ENCODE measurements around the gene SRSF6. TPM values are rescaled to one million over a fixed set of nuclear protein-coding genes. Genes with fewer than 3 reads are reported as not detected.
A peak's percentile ranks its signal among the peaks of the same experiment; 100 is the strongest.
"Not testable (repeated sequence)": the region's sequence is repeated elsewhere in the genome, so short reads cannot be mapped to it uniquely, and the experiment has no call there.

The SRSF6 gene
- total RNA-seq, 1 donor from 2014 or later: 42.9 TPM

DNA sequence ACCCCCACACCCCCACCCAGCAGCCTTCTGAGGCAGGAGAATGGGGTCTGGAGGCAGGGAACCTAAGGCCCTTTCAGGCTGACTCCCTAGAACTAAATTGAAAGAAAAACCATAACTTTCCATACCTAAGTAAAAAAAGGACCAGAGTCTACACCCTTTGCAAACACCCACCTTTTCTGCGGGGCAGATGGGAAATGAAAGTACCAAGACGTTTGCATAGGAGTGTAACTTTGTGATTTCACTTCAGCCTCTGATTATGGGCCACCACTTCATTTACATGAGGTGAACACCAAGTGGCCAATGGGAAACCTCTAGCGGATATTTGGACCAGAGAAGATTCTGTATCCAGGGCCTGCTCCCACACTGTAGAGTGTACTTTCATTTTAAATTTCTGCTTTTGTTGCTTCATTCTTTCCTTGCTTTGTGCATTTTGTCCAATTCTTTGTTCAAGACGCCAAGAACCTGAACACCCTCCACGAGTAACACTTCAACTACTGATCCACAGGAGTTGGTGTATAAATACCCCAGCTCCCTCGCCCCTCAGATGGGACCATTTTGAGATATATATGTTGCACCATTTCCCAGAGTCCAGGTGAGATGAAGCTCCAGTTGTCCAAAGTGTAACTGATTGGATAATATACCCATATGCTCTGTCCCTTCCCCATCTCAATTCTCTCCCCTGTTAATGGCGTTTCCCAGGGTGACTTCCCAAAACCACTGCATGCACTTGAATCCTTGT is 18.9 kb upstream of the SRSF6 start:
- no peak overlapping the region for H3K4me3 ChIP-seq (ENCODE audit: low read depth, low read length)
- no peak for DNase-seq (ENCODE audit: low read depth)
- TF ChIP-seq, protein P1, sequence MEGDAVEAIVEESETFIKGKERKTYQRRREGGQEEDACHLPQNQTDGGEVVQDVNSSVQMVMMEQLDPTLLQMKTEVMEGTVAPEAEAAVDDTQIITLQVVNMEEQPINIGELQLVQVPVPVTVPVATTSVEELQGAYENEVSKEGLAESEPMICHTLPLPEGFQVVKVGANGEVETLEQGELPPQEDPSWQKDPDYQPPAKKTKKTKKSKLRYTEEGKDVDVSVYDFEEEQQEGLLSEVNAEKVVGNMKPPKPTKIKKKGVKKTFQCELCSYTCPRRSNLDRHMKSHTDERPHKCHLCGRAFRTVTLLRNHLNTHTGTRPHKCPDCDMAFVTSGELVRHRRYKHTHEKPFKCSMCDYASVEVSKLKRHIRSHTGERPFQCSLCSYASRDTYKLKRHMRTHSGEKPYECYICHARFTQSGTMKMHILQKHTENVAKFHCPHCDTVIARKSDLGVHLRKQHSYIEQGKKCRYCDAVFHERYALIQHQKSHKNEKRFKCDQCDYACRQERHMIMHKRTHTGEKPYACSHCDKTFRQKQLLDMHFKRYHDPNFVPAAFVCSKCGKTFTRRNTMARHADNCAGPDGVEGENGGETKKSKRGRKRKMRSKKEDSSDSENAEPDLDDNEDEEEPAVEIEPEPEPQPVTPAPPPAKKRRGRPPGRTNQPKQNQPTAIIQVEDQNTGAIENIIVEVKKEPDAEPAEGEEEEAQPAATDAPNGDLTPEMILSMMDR (conservative IDR thresholded peaks at IDR 0.05; ENCODE audit: low read depth, low read length): no peak

DNA sequence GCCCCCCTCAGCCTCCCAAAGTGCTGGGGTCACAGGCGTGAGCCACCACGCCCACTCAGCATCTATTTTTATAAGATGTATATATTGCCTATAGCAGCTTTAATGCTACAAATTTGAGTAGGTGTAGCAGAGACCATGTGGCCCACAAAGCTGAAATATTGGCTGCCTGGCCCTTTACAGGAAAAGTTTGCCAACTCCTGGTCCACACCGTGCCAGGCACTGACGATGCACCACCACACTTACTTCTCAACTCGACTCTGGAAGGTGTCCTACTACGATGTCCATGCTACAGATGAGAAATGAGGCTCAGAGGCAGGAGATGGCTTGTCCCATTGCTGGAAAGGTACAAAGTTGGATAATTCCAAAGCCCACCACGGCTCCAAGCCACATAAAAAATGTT is 17.2 kb upstream of the SRSF6 start:
- DNase-seq (ENCODE audit: low read depth): no peak
- TF ChIP-seq, protein P1 (conservative IDR thresholded peaks at IDR 0.05; ENCODE audit: low read depth, low read length): no peak
- no peak overlapping the region for H3K4me3 ChIP-seq (ENCODE audit: low read depth, low read length)

DNA sequence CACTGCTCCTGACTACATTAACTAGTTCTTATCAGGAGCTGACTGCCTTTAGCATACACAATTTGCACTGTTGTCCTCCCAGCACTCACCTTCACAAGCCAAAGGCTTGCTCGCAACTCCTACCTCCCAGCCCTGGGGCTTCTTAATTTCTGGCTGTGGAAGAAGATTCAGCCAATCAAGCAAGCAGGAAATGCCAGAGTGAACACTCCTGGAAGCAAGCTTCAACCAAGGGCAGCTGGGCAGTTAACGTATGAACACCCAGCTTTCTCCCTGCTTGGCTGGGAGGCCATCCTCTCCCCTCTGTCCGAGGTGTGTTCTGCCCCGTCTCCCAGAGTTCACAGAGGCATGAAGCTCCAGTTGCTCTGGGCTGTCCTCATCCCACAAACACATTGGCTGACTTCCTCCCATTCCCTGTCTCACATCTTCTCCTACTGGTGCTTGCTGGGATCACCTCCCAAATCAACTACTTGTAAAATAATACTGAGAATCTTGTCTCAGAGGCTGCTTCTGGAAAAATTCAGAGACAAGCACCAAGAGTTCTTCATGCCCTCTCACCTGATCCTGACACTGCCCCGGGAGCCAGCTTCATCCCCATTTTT is 15.3 kb upstream of the SRSF6 start:
- TF ChIP-seq, protein P1 (conservative IDR thresholded peaks at IDR 0.05; ENCODE audit: low read depth, low read length): peak; percentile 28
- no peak for DNase-seq (ENCODE audit: low read depth)
- H3K4me3 ChIP-seq (ENCODE audit: low read depth, low read length): no peak overlapping the region

DNA sequence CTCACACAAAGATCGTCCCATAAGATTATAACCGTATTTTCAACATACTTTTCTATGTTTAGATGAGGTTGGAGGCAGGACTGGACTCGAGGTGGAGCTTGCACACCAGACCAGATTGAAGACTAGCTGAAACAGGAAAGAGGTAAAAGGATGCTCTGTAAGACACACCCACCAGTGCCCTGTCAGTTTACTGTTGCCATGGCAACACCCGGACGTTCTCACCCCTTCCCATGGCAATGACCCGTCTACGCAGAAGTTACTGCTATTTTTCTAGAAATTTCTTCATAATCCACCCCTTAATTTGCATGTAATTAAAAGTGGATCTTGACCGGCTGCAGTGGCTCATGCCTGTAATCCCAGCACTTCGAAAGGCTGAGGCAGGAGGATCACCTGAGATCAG is 13.6 kb upstream of the SRSF6 start:
- TF ChIP-seq, protein P1 (conservative IDR thresholded peaks at IDR 0.05; ENCODE audit: low read depth, low read length): no peak
- DNase-seq (ENCODE audit: low read depth): no peak
- H3K4me3 ChIP-seq (ENCODE audit: low read depth, low read length): no peak overlapping the region

DNA sequence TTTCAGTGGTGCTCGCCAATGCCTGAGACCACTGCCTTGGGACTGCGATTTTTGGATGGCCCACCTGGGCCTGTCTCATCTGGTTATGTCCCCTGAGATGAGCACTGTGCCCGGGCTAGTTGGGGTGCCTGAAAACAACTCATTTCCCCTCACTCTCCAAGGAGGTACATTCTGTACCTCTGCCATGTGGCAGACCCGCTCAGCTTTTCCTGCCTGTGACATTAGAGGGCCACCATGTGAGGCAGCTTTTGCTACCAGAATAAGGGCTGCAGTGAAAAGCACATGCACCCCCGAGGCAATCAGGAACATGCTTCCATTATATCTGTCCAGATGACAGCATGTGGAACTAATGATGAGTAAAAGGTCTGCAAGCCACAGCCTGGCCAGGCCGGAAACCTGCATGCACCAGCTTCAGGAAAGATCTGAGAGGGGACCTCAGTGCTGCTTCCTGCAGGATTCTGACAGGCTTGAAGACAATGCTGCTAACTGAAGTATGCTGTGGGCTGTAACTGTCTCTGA is 11.3 kb upstream of the SRSF6 start:
- no peak for DNase-seq (ENCODE audit: low read depth)

DNA sequence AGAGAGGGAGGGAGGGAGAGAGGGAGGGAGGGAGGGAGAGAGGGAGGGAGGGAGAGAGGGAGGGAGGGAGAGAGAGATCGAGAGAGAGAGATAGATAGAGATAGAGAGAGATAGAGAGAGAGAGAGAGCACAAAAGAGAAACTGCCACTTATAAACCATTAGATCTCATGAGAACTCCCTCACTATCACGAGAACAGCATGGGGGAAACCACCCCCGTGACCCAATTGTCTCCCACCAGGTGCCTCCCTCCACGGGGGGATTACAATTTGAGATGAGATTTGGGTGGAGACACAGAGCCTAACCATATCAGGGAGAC is 9.3 kb upstream of the SRSF6 start:
- not testable (repeated sequence) for H3K4me3 ChIP-seq (ENCODE audit: low read depth, low read length); DNase-seq (ENCODE audit: low read depth)

More for the DNA sequence above, 11.3 kb upstream of the SRSF6 start:
- H3K4me3 ChIP-seq (ENCODE audit: low read depth, low read length): no peak overlapping the region
- TF ChIP-seq, protein P1 (conservative IDR thresholded peaks at IDR 0.05; ENCODE audit: low read depth, low read length): no peak

DNA sequence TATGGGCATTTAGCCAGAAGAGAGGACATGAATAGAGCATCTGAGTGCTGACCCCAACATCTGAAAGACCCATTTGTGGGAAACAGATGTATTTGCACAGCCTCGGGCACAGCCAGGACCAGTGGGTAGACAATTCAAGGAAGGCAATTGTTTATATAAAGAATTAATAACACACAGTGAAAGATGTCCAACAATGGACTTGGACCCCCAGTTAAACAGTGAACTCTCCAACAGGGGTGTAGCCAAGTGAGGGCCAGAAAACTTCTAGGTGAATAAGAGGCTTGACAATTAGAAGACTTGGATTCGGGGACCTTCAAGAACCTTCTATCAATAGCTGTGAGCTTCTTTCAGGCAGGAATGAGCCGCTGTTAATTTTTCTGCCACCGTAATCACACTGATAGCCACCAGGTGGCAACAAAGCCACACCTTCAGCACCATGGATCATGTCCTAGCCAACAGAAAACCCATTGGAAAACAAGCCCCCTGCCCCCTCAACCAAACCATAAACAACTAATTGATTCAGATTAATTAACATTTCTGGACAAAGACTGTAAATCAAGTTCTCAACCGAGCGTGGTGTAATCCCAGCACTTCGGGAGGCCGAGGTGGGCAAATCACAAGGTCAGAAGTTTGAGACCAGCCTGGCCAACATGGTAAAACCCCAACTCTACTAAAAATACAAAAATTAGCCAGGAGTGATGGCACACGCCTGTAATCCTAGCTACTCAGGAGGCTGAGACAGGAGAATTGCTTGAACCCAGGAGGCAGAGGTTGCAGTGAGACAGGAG is 8.8 kb upstream of the SRSF6 start:
- no peak for DNase-seq (ENCODE audit: low read depth)
- no peak overlapping the region for H3K4me3 ChIP-seq (ENCODE audit: low read depth, low read length)
- TF ChIP-seq, protein P1 (conservative IDR thresholded peaks at IDR 0.05; ENCODE audit: low read depth, low read length): peak; percentile 88

Data from epithelial cell of proximal tubule (primary cell).